HG03439 (cell line): ENCODE results near the gene IGDCC3.
A peak's percentile ranks its signal among the peaks of the same experiment; 100 is the strongest.

ENCODE experiments used
- ATAC-seq: cut with Tn5 transposase; IDR thresholded peaks from one replicate; pipeline ENCODE4 v1.9.1; 2021; ENCODE audit warnings: mild to moderate bottlenecking, moderate library complexity; ENCODE audit not compliant: unreplicated experiment

The IGDCC3 gene

GRCh38 chr15:65302061-65302460, 75.7 kb downstream of the IGDCC3 start:
- no peak for ATAC-seq

- ATAC-seq: no peak
These were observed 76.8 kb downstream of the IGDCC3 start for GRCh38 chr15:65300924-65301441.

GRCh38 chr15:65298731-65299130, 79.1 kb downstream of the IGDCC3 start:
- no peak for ATAC-seq

- no peak for ATAC-seq
These were observed 84.8 kb downstream of the IGDCC3 start for GRCh38 chr15:65292938-65293518.

GRCh38 chr15:65290228-65290627, 87.6 kb downstream of the IGDCC3 start:
- ATAC-seq: no peak

- ATAC-seq: no peak
These were observed 88.4 kb downstream of the IGDCC3 start for GRCh38 chr15:65289261-65289854.

- ATAC-seq: no peak
These were observed 90.3 kb downstream of the IGDCC3 start for GRCh38 chr15:65287520-65287855.

GRCh38 chr15:65286704-65287519, 90.9 kb downstream of the IGDCC3 start, which contains the start of gene PARP16:
Gene PARP16 (minus strand): TSS chr15:65286883. CDS start chr15:65286426, 457 bp downstream.
- peak; percentile 89 for ATAC-seq

- ATAC-seq: peak; percentile 23
These were observed 91.6 kb downstream of the IGDCC3 start for GRCh38 chr15:65286069-65286703.

GRCh38 chr15:65285291-65286068, 92.3 kb downstream of the IGDCC3 start:
- no peak for ATAC-seq

GRCh38 chr15:65278480-65278879, 99.3 kb downstream of the IGDCC3 start:
- ATAC-seq: no peak
